ENCODE results near the gene SFTPD. TPM values are rescaled to one million over a fixed set of nuclear protein-coding genes. Genes with fewer than 3 reads are reported as not detected.

SFTPD gene
- total and polyA plus RNA-seq, 2 of the 8 experiments (the other 6 are each of a cell fraction or from before 2014, with no cell fraction given) = 0.21 to 0.54 TPM

GRCh38 chr10:79995979-79996634 lies 47.2 kb upstream of the SFTPD start (continued):
- TF ChIP-seq CTCF (IDR thresholded peaks at IDR 0.05; ENCODE audit: control extremely low read depth in 1 of 3, insufficient read depth in 1 of 3, low read depth in 1 of 3, low read length in 3 of 3) (no peak), EP300 (IDR thresholded peaks at IDR 0.05; ENCODE audit: borderline replicate concordance in 1 of 2, low read depth in 2 of 2, low read length in 2 of 2) (no peak), CBX5 (IDR thresholded peaks at IDR 0.05; ENCODE audit: low read depth, low read length) (no peak), MAFK (IDR thresholded peaks at IDR 0.05; ENCODE audit: low read depth, low read length) (no peak), EZH2 (IDR thresholded peaks at IDR 0.05; ENCODE audit: low read depth, low read length, severe bottlenecking) (no peak), SP4 (IDR thresholded peaks at IDR 0.05; ENCODE audit: low read length) (no peak), SP1 (IDR thresholded peaks at IDR 0.05; ENCODE audit: low read depth, low read length) (no peak), SIN3A (conservative IDR thresholded peaks at IDR 0.05 in 1 of 2, IDR thresholded peaks at IDR 0.05 in 1 of 2; ENCODE audit: low read depth in 1 of 2, low read length in 2 of 2) (no peak), JUND (IDR thresholded peaks at IDR 0.05; ENCODE audit: low read length) (no peak), BACH1 (IDR thresholded peaks at IDR 0.05; ENCODE audit: low read length) (no peak)
